Stimulated activated CD8-positive, alpha-beta memory T cell treated with anti-CD3 and anti-CD28 coated beads, Interleukin-12 subunit alpha, Interleukin-12 subunit beta, amount 100 ng/mL, for 24 hours (primary cell): ENCODE measurements around the gene ZNF778.

Source experiments
- DNase-seq: peaks from one replicate; pipeline ENCODE4 v3.0.0-alpha.2; 2020; ENCODE audit errors: extremely low read depth

ZNF778 gene

DNA sequence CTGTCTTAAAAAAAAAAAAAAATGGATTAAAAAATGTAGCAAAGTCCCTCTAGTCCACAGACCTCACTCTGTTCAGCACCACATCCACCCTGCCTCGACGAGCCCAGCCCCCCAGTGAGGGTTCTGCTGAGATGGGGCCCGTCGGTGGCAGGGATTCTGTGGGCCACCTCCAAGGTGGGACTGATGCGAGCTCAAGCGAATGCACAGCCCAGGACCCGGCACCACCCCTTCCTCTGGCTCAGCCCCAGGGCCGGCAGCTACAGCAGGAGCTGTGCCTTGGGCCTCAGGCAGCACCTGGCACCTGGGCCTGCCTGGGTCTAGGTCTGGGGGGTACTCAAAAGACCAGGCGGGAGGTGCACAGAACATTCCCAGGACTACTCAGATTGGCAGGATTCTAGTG lies 59.5 kb downstream of the ZNF778 start:
- DNase-seq = no peak

DNA sequence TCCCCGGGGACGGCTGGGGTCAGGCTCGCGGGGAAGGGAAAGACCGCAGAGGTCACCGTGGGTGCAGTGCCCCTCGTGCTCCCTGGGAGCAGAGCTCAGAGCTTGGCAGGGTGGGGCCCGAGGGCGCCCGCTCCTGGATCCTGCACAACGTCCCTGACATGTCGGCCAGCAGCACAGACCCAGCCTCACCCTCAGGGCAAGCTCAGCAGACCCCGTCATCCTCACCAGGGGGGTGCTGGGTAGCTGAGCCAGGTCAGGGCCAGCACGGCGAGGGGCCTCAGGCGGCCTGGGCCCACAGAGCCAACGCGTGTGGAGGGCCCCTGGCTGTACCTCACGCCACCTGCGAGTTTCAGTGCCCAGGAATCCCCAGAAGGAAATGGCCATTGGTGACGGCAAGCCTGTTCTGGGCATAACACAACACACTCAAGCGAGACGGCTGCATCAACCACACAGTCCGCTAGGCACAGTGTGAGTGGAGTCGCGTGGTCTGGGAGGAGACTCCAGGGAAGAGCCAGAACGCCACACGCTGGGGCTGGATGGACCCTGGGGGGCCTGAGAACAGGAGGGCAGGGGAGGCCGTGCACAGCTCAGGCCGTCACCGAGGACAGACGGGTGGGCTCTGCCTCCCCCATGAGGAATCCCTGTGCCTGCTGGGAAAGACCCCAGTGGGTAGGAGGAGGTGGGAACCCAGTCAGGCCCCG lies 60.3 kb downstream of the ZNF778 start:
- DNase-seq = no peak

DNA sequence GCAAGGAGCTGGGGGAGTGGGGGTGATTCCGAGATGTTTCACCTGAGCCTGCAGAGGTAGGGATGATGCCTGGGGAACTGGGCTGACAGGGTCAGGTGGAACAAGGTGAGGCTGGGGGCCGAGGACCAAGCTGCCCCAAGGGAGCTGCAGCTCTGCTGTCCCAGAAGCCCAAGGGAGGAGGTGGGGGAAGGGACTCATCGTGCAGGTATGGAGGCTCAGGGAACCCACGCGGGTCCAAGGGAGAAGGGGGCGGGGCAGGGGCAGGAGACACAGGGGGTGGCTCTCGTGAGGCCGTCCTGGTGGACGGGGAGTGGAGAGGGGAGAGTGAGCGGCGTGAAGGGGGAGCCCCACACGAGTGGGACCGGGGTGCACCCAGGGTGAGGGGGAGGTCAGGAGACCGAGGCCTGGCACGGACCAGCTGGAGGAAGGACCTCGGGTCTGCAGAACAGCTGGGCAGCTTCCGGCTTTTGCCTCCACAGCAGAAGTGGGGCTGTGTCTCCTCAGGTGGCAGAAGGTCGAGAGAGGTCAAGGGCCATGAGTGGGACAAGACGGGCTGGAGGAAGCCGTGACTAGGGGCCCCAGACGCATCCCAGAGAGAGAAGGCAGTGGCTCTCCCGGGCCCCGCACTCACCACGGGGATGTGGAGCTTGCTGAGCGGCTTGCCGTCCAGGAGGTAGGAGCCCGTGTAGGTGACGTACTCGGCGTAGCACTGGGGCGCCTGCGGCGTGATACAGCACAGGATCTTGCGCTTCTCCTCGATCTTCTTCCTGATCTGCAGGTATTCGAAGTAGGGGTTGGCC lies 61.1 kb downstream of the ZNF778 start:
- no peak for DNase-seq

DNA sequence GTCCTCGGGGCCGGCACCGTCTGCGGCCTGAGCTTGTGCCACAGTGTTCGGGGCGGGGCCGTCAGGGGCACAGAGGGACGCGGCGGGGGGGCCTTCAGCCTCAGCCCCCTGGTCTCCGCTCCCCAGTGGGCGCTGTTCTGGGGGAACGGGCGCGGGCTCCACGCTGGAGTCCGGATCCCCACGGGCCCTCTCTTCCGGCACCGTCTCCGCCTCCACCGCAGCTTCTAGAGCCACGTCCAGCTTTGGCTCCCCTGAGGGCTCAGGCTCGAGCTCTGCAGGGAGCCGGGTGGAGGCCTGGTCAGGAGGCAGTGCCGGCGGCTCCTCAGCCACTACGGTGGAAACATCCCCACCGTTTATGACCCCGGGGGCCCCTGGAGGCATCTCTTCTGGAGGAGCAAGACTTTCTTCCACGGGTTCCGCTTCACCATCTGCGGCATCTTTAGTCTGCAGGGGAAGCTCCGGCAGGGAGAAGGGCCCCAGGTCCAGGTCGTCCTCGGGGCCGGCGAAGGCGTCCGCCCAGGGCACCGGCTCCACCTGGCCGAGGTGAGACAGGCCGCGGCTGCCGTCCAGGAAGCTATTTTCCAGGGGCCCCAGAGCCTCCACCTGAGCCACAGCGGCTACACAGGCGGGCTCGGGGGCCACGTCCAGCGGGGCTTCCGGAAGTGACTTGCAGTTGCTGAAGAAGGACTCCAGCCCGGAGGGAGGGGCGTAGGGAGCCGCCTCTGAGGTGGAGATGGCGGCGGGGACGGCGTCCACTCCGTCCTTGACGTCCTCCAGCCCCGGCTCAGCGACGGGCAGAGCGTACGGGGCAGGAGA lies 62.4 kb downstream of the ZNF778 start:
- DNase-seq = no peak

DNA sequence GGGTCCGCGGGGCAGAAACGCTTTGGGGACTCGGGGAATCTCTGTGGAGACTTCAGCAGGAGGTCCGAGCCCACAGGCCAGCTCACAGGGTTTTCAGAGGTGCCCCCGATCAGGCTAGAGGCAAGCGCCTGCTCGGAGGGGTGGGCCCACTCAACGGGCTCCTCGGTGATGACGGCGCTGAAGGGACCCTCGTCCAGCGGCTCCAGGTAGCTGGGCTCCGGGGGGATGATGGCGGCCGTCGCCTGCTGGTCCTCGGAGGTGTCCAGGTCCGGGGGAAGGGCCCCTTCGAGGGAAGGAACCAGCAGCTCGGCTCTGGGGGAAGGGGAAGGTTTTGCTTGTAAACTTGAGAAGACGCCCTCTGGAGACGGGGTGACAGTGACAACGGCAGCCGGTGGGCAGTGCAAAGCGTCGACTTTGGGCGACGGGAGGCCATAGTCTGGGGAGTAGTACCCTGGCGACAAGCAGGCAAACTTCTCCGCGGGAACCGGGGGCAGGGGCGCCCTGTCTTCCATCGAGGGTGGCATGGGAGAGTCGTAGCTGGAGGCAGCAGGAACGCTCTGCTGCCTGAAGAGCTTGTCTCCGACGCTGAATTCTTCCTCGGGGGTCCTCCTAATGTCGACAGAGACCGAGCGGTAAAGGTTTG lies 63.2 kb downstream of the ZNF778 start:
- DNase-seq = no peak

DNA sequence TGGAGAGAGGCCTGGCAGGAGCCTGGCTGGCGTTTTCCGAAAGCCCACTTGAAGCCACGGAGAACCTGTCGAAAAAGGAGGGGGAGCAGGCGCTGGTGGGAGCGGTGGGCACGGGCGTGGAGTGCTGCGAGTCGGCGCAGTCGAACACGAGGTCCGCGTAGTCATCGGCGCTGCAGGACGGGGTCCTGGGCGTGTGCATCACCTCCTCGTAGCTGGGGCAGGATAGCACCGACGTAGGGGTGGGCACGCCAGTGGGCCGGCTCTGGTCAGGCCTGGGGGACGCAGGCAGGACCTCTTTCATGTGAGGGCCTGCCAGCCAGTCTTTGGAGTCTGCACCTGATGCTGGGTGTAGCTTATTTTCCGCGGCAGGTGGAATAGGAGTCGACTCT lies 63.7 kb downstream of the ZNF778 start:
- no peak for DNase-seq

DNA sequence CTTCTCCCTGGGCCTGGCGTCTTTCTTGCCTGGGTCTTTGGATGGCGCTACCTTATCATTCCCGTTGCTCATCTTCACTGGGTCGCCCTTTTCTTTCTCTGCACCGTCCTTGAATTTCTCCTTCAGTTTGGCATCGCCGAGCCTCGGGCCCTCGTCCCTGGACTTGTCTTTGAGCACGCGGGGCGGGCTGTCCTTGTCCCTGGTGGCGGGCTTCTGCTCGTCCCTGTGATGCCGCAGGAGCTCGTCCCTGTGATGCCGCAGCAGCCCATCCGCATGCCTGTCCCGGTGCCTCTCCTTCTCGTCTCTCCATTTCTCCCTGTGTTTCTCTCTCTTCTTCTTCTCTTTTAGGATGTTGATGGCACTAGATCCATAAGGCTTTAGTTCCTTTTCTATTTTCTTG lies 64.3 kb downstream of the ZNF778 start:
- no peak for DNase-seq

DNA sequence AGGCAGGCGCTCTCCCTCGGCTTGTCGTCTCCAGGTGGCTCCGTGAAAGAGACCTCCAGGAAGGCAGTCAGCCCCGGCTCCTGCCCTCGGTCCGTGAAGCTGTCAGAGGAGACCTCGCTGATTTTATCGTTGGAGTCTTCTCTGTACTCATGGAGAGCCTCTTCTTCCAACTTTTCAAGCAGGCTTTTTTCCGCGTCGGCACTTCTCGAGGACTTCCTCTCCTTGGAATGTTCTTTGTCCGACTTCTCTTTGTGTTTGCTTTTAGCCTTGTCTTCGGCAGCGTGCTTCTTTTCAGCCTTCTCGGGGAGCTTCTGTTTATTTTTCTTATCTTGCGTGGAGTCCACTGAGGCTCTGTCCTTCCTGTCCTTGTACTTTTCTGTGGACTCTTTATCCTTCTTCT lies 65.0 kb downstream of the ZNF778 start:
- no peak for DNase-seq

DNA sequence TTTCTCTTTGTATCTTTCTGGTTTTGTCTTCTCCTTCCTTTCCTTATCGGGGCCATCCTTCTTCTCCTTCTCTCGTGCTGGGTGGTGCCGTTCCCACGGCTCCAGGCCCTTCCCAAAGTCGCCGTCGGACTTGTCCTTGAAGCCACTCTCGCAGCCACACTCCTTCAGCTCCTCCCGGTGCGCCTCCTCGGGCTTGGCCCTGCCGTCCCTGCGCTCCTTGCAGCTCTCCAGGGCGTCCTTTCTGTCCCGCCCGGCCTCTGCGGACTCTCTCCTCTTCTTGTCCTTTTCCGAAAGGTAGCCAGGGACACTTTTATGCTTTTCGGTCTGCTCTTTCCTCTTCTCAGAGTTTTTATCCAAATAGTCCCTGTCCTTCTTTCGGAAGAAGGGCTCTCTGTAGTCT lies 65.9 kb downstream of the ZNF778 start:
- no peak for DNase-seq

DNA sequence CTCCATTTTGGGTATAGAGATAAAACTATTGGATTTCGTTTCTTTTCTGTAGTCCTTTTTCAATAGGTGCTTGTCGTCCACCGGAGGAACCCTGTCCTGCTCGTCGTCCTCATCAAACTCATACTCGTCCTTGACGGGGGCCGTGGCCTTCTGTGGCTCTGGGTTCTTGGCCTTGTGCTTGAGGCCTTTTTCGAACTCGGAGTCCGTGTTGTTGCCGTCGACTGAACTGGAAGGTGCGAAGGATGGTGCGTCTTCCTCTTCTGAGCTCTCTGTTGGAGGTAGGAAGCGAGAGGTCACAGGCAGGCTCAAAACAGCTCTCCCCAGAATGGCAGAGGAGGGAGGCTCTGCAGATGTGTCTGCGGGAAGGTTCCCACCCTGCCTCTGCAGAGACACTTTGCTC lies 67.9 kb downstream of the ZNF778 start:
- no peak for DNase-seq

DNA sequence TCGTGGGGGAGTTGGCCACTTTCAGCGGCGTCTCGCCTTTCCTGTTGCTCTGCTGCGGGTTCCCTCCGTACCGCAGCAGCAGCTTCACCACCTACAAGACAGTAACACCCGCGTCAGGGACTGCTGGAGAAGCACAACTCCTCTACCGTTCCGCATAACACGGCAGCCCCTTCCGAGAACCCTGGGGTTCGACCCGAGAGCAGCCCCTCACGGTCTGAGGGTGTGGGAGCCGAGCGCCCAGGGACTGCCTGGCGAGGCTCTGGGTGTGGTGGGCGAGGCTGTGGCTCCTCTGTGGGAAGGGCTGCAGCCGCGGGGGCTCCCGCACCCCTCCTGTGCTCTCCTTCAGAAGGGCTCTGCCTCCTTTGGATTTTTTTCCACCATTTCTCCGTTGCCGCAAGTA lies 68.6 kb downstream of the ZNF778 start:
- DNase-seq = no peak
